ENCODE data around the gene MAGEA8. TPM values are rescaled to one million over a fixed set of nuclear protein-coding genes. Genes with fewer than 3 reads are reported as not detected.
"Not testable (repeated sequence)": the region's sequence is repeated elsewhere in the genome, so short reads cannot be mapped to it uniquely, and the experiment has no call there.

MAGEA8 gene
- total RNA-seq, 1 experiment from 2014 or later = not detected

GRCh38 chrX:149916745-149917392 lies 35.9 kb downstream of the MAGEA8 start:
- Histone ChIP-seq H3K4ac (ENCODE audit: low read depth, low read length) (no peak overlapping the region), H4K91ac (ENCODE audit: insufficient read length, low read depth, low read length) (no peak overlapping the region), H3K23me2 (ENCODE audit: insufficient read length, low read depth, low read length, poor library complexity, severe bottlenecking) (no peaks in the 10 kb centered on the region), H3K56ac (ENCODE audit: insufficient read length, low read depth, low read length) (no peak overlapping the region), H4K8ac (replicated peaks; ENCODE audit: insufficient read length, low read depth, low read length) (no peak overlapping the region), H2BK15ac (ENCODE audit: low read depth, low read length) (no peak overlapping the region), H3T11ph (ENCODE audit: low read length) (no peak overlapping the region), H2BK5ac (ENCODE audit: insufficient read length, low read length) (no peak overlapping the region), H3K23ac (ENCODE audit: insufficient read length, low read depth, low read length) (no peak overlapping the region), H3K27me3 (ENCODE audit: insufficient read depth, low read length) (no peaks in the 10 kb centered on the region), H3K4me2 (ENCODE audit: insufficient read depth, insufficient read length, low read length) (no peak overlapping the region), H4K20me1 (ENCODE audit: control insufficient read depth, insufficient read depth, insufficient read length) (no peaks in the 10 kb centered on the region), H2AK5ac (ENCODE audit: insufficient read length, low read length) (no peak overlapping the region), H3K9me3 (ENCODE audit: control insufficient read depth, low read depth, low read length) (peaks cover 8% of the 10 kb centered on the region), H4K5ac (ENCODE audit: insufficient read length, low read depth, low read length) (no peak overlapping the region), H3K79me2 (ENCODE audit: insufficient read depth, low read length) (no peaks in the 10 kb centered on the region), H2BK20ac (ENCODE audit: low read depth, low read length, poor library complexity, severe bottlenecking) (no peak overlapping the region), H3K4me1 (ENCODE audit: insufficient read depth, low read length) (no peaks in the 10 kb centered on the region), H2AFZ (ENCODE audit: low read length) (no peak overlapping the region), H3K79me1 (ENCODE audit: insufficient read depth, low read depth, low read length, poor library complexity, severe bottlenecking) (no peaks in the 10 kb centered on the region), H3K18ac (ENCODE audit: insufficient read length, low read depth, low read length) (no peak overlapping the region), H3K27ac (ENCODE audit: insufficient read length, low read depth, low read length) (no peak overlapping the region), H3K14ac (ENCODE audit: insufficient read depth, low read length) (no peak overlapping the region), H3K9ac (ENCODE audit: extremely low read depth, insufficient read length, low read length) (no peak overlapping the region), H2BK120ac (ENCODE audit: low read depth, low read length, poor library complexity, severe bottlenecking) (no peak overlapping the region), H2BK12ac (ENCODE audit: insufficient read length, low read depth, low read length) (no peak overlapping the region)
- WGBS (ENCODE audit: extremely low coverage, insufficient read length, low lambda C conversion rate) = no CpG with 5 or more reads among the region's 3 CpGs
- Mint-ChIP-seq H3K27me3 (ENCODE audit: low read depth) (no peaks in the 10 kb centered on the region), H3K36me3 (ENCODE audit: insufficient read depth in 1 of 3, low read depth in 3 of 3) (peaks cover 0 to 4% (median 3%) of the 10 kb centered on the region in 3 experiments; a peak in 3 of 7 replicates), H3K9me3 (peaks cover 31 to 37% of the 10 kb centered on the region in 2 experiments), H3K4me3 (no peak overlapping the region), H3K27ac (no peak overlapping the region), H3K4me1 (no peaks in the 10 kb centered on the region)
- DNase-seq = no peak
- TF ChIP-seq CTCF (conservative IDR thresholded peaks at IDR 0.05) = no peak

- H3K56ac ChIP-seq (ENCODE audit: insufficient read length, low read depth, low read length); H3K9me3 Mint-ChIP-seq; H3K9me3 ChIP-seq (ENCODE audit: control insufficient read depth, low read depth, low read length); H3K4me2 ChIP-seq (ENCODE audit: insufficient read depth, insufficient read length, low read length); H4K91ac ChIP-seq (ENCODE audit: insufficient read length, low read depth, low read length); H4K8ac ChIP-seq (replicated peaks; ENCODE audit: insufficient read length, low read depth, low read length); H3K18ac ChIP-seq (ENCODE audit: insufficient read length, low read depth, low read length); H2BK15ac ChIP-seq (ENCODE audit: low read depth, low read length); H3K27me3 ChIP-seq (ENCODE audit: insufficient read depth, low read length); H3K4me1 Mint-ChIP-seq; H4K5ac ChIP-seq (ENCODE audit: insufficient read length, low read depth, low read length); H2BK5ac ChIP-seq (ENCODE audit: insufficient read length, low read length); H2BK20ac ChIP-seq (ENCODE audit: low read depth, low read length, poor library complexity, severe bottlenecking); H3K9ac ChIP-seq (ENCODE audit: extremely low read depth, insufficient read length, low read length); H2BK12ac ChIP-seq (ENCODE audit: insufficient read length, low read depth, low read length); DNase-seq; H3K79me1 ChIP-seq (ENCODE audit: insufficient read depth, low read depth, low read length, poor library complexity, severe bottlenecking); H3T11ph ChIP-seq (ENCODE audit: low read length); H3K4me3 Mint-ChIP-seq; H3K27ac Mint-ChIP-seq; H3K36me3 Mint-ChIP-seq (ENCODE audit: insufficient read depth in 1 of 3, low read depth in 3 of 3); H2AK5ac ChIP-seq (ENCODE audit: insufficient read length, low read length); H3K4me1 ChIP-seq (ENCODE audit: insufficient read depth, low read length); H4K20me1 ChIP-seq (ENCODE audit: control insufficient read depth, insufficient read depth, insufficient read length); H3K27ac ChIP-seq (ENCODE audit: insufficient read length, low read depth, low read length); H3K23me2 ChIP-seq (ENCODE audit: insufficient read length, low read depth, low read length, poor library complexity, severe bottlenecking); H3K23ac ChIP-seq (ENCODE audit: insufficient read length, low read depth, low read length); H3K14ac ChIP-seq (ENCODE audit: insufficient read depth, low read length); H2BK120ac ChIP-seq (ENCODE audit: low read depth, low read length, poor library complexity, severe bottlenecking); H2AFZ ChIP-seq (ENCODE audit: low read length); H3K79me2 ChIP-seq (ENCODE audit: insufficient read depth, low read length); H3K27me3 Mint-ChIP-seq (ENCODE audit: low read depth); H3K4ac ChIP-seq (ENCODE audit: low read depth, low read length): not testable (repeated sequence)
- no CpG with 5 or more reads among the region's 4 CpGs for WGBS (ENCODE audit: extremely low coverage, insufficient read length, low lambda C conversion rate)
These were observed 42.9 kb downstream of the MAGEA8 start for GRCh38 chrX:149923836-149924235.
